ENCODE measurements around the gene OR6Y1.
A peak's percentile ranks its signal among the peaks of the same experiment; 100 is the strongest.

OR6Y1 gene

DNA sequence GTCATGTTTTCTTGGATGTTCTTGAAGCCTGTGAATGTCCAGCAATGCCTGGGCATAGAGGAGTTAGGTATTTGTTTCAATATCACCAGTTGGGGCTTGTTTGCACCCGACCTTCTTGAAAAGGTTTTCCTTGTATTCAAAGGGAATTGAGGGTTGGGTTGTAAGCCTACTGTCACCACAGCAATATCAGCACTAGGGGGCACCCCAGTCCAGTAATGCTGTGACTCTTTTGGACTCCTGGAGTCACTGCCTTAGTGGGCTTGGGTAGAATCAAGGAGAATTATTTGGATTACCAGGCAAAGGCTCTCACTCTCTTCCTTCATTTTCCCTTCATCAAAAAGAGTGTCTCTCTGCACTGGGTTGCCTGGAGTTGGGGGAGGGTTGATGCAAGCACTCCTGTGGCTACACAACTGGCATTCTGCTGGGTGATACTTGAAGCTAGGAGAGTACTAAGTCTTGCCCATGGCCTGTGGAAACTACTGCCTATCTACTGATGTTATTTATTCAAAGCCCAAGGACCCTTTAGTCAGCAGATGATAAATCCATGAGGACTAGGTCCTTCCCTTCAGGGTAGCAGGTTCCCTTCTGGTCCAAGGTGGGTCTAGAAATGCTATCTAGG lies 47.7 kb downstream of the OR6Y1 start:
- TF ChIP-seq, protein P1, sequence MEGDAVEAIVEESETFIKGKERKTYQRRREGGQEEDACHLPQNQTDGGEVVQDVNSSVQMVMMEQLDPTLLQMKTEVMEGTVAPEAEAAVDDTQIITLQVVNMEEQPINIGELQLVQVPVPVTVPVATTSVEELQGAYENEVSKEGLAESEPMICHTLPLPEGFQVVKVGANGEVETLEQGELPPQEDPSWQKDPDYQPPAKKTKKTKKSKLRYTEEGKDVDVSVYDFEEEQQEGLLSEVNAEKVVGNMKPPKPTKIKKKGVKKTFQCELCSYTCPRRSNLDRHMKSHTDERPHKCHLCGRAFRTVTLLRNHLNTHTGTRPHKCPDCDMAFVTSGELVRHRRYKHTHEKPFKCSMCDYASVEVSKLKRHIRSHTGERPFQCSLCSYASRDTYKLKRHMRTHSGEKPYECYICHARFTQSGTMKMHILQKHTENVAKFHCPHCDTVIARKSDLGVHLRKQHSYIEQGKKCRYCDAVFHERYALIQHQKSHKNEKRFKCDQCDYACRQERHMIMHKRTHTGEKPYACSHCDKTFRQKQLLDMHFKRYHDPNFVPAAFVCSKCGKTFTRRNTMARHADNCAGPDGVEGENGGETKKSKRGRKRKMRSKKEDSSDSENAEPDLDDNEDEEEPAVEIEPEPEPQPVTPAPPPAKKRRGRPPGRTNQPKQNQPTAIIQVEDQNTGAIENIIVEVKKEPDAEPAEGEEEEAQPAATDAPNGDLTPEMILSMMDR (IDR thresholded peaks at IDR 0.05) = peak; percentile 41; the same call in 1 of the 2 replicates

DNA sequence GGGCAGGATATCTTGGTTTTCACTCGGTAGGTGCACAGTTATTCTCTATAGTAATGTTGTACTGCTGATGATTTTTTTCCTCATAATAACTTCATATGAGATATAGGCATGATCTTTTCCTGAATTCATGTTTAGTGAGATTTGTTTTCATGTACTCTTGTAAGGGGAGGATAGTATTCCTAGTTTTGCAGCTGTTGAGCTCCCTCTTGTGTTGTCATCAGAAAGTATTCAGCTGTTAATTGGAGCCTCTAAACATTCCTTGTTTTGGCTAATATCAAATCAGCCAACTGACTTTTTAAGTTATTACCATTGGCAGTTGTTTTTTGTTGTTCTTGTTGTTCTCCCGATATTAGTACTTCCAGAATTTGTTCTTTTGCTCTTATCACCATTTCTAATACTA lies 57.8 kb downstream of the OR6Y1 start:
- TF ChIP-seq, protein P1 (IDR thresholded peaks at IDR 0.05) = peak; percentile 19; the same call in 1 of the 2 replicates

DNA sequence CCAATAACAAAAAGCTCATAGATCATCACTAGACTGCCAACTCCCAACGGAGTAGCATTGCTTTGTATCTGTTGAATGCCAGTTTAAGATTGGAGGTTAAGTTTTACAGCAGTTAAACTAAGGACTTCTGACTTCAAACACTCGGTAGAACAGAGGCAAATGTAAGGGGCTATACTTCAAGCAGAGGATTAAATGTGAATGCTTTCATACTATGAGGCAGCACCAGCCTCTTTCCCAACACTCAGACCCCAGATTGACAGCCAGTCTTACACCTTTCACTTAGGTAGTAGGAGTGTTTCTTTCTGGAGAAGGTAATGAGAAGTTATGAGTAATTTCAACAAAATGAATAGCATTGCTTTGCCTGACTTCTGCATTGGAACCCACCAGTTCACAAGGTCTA lies 59.4 kb downstream of the OR6Y1 start:
- TF ChIP-seq, protein P1 (IDR thresholded peaks at IDR 0.05) = no peak
